HUDEP-2 (cell line): ENCODE results near the gene PCDHGB7.

Source experiments
- DNase-seq, 76 experiments: peaks; one replicate each; lab custom pipeline; 2025; ENCODE audit not compliant: unreplicated experiment in 76 of 76; lab: John Stamatoyannopoulos, UW

Gene PCDHGB7

GRCh38 chr5:141417494-141418172, at the start of gene PCDHGB7:
Gene PCDHGB7, plus strand, starts transcription at chr5:141417677. Its CDS starts 183 bp downstream, at chr5:141417860.
- peak in 37 of 76 experiments; percentile 1 to 63 (median 22) for DNase-seq

GRCh38 chr5:141369994-141370848, 47.3 kb upstream of the PCDHGB7 start, which contains the start of gene PCDHGB3:
Gene PCDHGB3, plus strand, starts transcription at chr5:141370242. Its CDS starts 153 bp downstream, at chr5:141370395.
- DNase-seq = peak in 18 of 76 experiments; percentile 1 to 38 (median 12)

- no peak for DNase-seq
Observed at GRCh38 chr5:141371572-141372475, 45.7 kb upstream of the PCDHGB7 start.

- peak in 1 of 76 experiments; percentile 1 for DNase-seq
Observed at GRCh38 chr5:141373673-141374317, 43.7 kb upstream of the PCDHGB7 start, which contains the start of gene PCDHGA6. Gene PCDHGA6, plus strand, starts transcription at chr5:141373891. Its CDS starts 193 bp downstream, at chr5:141374084.

- no peak for DNase-seq
Observed at GRCh38 chr5:141374627-141375026, 42.9 kb upstream of the PCDHGB7 start.

- DNase-seq = peak in 1 of 76 experiments; percentile 3
Observed at GRCh38 chr5:141375444-141376155, 41.9 kb upstream of the PCDHGB7 start.

- no peak for DNase-seq
Observed at GRCh38 chr5:141382469-141383294, 34.8 kb upstream of the PCDHGB7 start, which contains the start of gene PCDHGA7. Gene PCDHGA7, plus strand, starts transcription at chr5:141382742. Its CDS starts 158 bp downstream, at chr5:141382900.

GRCh38 chr5:141383345-141383744, 34.1 kb upstream of the PCDHGB7 start:
- DNase-seq = no peak

GRCh38 chr5:141384471-141385267, 32.8 kb upstream of the PCDHGB7 start:
- DNase-seq = no peak

GRCh38 chr5:141387557-141388311, 29.7 kb upstream of the PCDHGB7 start, which contains the start of gene PCDHGB4:
Gene PCDHGB4, plus strand, starts transcription at chr5:141387698. Its CDS starts 187 bp downstream, at chr5:141387885.
- peak in 2 of 76 experiments; percentile 3 to 15 for DNase-seq

- DNase-seq = no peak
Observed at GRCh38 chr5:141388661-141389060, 28.8 kb upstream of the PCDHGB7 start.

GRCh38 chr5:141389153-141390042, 28.1 kb upstream of the PCDHGB7 start:
- no peak for DNase-seq

GRCh38 chr5:141392429-141393198, 24.9 kb upstream of the PCDHGB7 start, which contains the start of gene PCDHGA8:
Gene PCDHGA8, plus strand, starts transcription at chr5:141392633. Its CDS starts 181 bp downstream, at chr5:141392814.
- no peak for DNase-seq

GRCh38 chr5:141393267-141393666, 24.2 kb upstream of the PCDHGB7 start:
- no peak for DNase-seq
